ENCODE results near the gene KEAP1.

Gene KEAP1

DNA sequence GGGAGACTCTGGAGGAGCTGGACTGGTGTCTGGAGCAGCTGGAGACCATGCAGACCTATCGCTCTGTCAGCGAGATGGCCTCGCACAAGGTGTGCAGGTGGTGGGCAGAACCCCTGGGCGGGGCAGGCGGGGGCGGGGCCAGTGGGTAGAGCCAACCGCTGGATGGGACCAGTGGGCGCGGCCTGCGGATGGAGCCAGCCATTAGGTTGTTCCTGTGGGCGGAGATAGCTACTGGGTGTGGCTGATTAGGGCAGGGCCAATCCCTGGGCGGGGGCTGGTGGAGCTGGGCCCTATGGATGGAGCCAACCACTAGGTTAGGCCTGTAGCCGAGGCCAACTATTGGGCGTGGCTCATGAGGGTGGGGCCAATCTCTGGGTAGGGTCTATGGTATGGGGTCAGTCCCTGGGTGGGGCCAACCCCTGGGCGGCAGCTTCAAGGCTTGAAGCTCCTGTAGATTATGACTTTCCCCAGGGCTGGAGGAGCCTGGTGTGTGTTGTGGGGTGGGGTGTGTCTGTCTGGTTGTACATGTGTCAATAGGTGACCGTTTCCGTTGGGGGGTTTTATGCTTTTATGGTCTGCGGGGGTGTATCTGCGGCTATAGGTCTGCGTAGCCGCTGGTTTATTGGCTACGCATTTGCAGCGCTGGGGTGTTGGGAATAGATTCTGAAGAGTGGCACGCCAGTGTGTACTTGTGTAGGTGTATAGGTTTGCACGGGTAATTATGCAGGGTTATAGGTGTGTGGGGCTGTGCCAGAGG lies 52.1 kb downstream of the KEAP1 start:
- Histone ChIP-seq H3K27ac (ENCODE audit: insufficient read depth, low read depth, low read length, poor library complexity, severe bottlenecking) (no peak overlapping the region), H3K36me3 (ENCODE audit: control insufficient read depth, insufficient read depth, low read length) (no peaks in the 10 kb centered on the region)

GRCh38 chr19:10450191-10450852 lies 52.8 kb downstream of the KEAP1 start:
- H3K27me3 ChIP-seq (ENCODE audit: control insufficient read depth, insufficient read depth, low read length, poor library complexity, severe bottlenecking): no peaks in the 10 kb centered on the region
- no peak overlapping the region for H3K4me3 ChIP-seq (ENCODE audit: insufficient read depth, low read depth, low read length)
- peaks cover 15% of the 10 kb centered on the region for H3K4me1 ChIP-seq (ENCODE audit: control insufficient read depth, insufficient read depth, low read length)
- no peak overlapping the region for H3K27ac ChIP-seq (ENCODE audit: insufficient read depth, low read depth, low read length, poor library complexity, severe bottlenecking)
- no peaks in the 10 kb centered on the region for H3K36me3 ChIP-seq (ENCODE audit: control insufficient read depth, insufficient read depth, low read length)
- 91 to 92% methylated on average over 14 of the region's 14 CpGs for WGBS, 2 experiments
- H3K9me3 ChIP-seq (ENCODE audit: control insufficient read depth, low read length): no peaks in the 10 kb centered on the region

More for the DNA sequence above, 52.1 kb downstream of the KEAP1 start:
- H3K4me3 ChIP-seq (ENCODE audit: insufficient read depth, low read depth, low read length): no peak overlapping the region
- H3K27me3 ChIP-seq (ENCODE audit: control insufficient read depth, insufficient read depth, low read length, poor library complexity, severe bottlenecking): no peaks in the 10 kb centered on the region
- 88 to 91% methylated on average over 25 of the region's 25 CpGs for WGBS, 2 experiments
- H3K9me3 ChIP-seq (ENCODE audit: control insufficient read depth, low read length): no peaks in the 10 kb centered on the region
- peaks cover 15% of the 10 kb centered on the region for H3K4me1 ChIP-seq (ENCODE audit: control insufficient read depth, insufficient read depth, low read length)

GRCh38 chr19:10449037-10449436 lies 54.1 kb downstream of the KEAP1 start:
- H3K9me3 ChIP-seq (ENCODE audit: control insufficient read depth, low read length): no peaks in the 10 kb centered on the region
- no peaks in the 10 kb centered on the region for H3K36me3 ChIP-seq (ENCODE audit: control insufficient read depth, insufficient read depth, low read length)
- H3K4me3 ChIP-seq (ENCODE audit: insufficient read depth, low read depth, low read length): no peak overlapping the region
- H3K27ac ChIP-seq (ENCODE audit: insufficient read depth, low read depth, low read length, poor library complexity, severe bottlenecking): no peak overlapping the region
- 92 to 94% methylated on average over 7 of the region's 7 CpGs for WGBS, 2 experiments
- no peaks in the 10 kb centered on the region for H3K27me3 ChIP-seq (ENCODE audit: control insufficient read depth, insufficient read depth, low read length, poor library complexity, severe bottlenecking)
- peaks cover 13% of the 10 kb centered on the region for H3K4me1 ChIP-seq (ENCODE audit: control insufficient read depth, insufficient read depth, low read length)

DNA sequence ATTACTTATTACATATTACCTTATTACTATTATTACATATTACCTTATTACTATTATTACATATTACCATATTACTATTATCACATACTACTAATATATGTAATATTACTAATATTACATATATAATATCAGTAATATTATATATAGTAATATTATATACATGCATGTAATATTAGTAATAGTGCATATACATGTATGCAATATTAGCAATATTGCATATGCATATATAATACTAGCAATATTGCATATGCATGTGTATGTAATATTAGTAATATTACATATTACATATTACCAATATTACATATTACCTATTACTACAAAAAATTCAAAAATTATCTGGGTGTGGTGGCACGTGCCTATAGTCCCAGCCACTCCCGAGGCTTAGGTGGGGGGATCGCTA lies 60.5 kb downstream of the KEAP1 start:
- Histone ChIP-seq H3K27ac (ENCODE audit: insufficient read depth, low read depth, low read length, poor library complexity, severe bottlenecking) (no peak overlapping the region), H3K4me3 (ENCODE audit: insufficient read depth, low read depth, low read length) (no peak overlapping the region), H3K9me3 (ENCODE audit: control insufficient read depth, low read length) (no peaks in the 10 kb centered on the region), H3K27me3 (ENCODE audit: control insufficient read depth, insufficient read depth, low read length, poor library complexity, severe bottlenecking) (no peaks in the 10 kb centered on the region), H3K36me3 (ENCODE audit: control insufficient read depth, insufficient read depth, low read length) (no peaks in the 10 kb centered on the region), H3K4me1 (ENCODE audit: control insufficient read depth, insufficient read depth, low read length) (no peaks in the 10 kb centered on the region)
- WGBS, 2 experiments: 84 to 91% methylated on average over 3 of the region's 3 CpGs

- Histone ChIP-seq H3K27me3 (ENCODE audit: control insufficient read depth, insufficient read depth, low read length, poor library complexity, severe bottlenecking) (no peaks in the 10 kb centered on the region), H3K27ac (ENCODE audit: insufficient read depth, low read depth, low read length, poor library complexity, severe bottlenecking) (no peak overlapping the region)
Observed at GRCh38 chr19:10439588-10439987, 63.6 kb downstream of the KEAP1 start.

More at GRCh38 chr19:10439588-10439987, 63.6 kb downstream of the KEAP1 start:
- WGBS, 2 experiments: 83% methylated on average over 5 of the region's 5 CpGs
- Histone ChIP-seq H3K4me3 (ENCODE audit: insufficient read depth, low read depth, low read length) (no peak overlapping the region), H3K36me3 (ENCODE audit: control insufficient read depth, insufficient read depth, low read length) (no peaks in the 10 kb centered on the region), H3K9me3 (ENCODE audit: control insufficient read depth, low read length) (no peaks in the 10 kb centered on the region), H3K4me1 (ENCODE audit: control insufficient read depth, insufficient read depth, low read length) (no peaks in the 10 kb centered on the region)

All from ectodermal cell (in vitro differentiated cells).